GM23338 (cell line): Measurements from ENCODE around the gene HCRTR2.

ENCODE experiments used
- CREB1 ChIP-seq: fragments of 250-450 bp; sonication (Bioruptor Pico); IDR thresholded peaks from 2 replicates; pipeline ENCODE4 v1.5.0; 2020; ENCODE audit warnings: low read depth, mild to moderate bottlenecking, moderate library complexity
- CTCF ChIP-seq, 2 experiments: fragments of 200-600 bp in 1 of 2; sonication (generic) in 1 of 2; conservative IDR thresholded peaks; 2 replicates each; pipeline versions ENCODE4 v1.5.1 to v1.6.1; 2016 to 2017; ENCODE audit warnings: antibody characterized with exemption in 2 of 2, low read depth in 2 of 2, mild to moderate bottlenecking in 2 of 2, moderate library complexity in 1 of 2
- ETS1 ChIP-seq: IDR thresholded peaks from 2 replicates; pipeline ENCODE4 v1.6.1; 2016; ENCODE audit warnings: antibody characterized with exemption
- EZH2 ChIP-seq: fragments of 200-600 bp; sonication (generic); IDR thresholded peaks from one replicate; pipeline ENCODE4 v1.8.0; 2017; ENCODE audit warnings: antibody characterized with exemption, mild to moderate bottlenecking, low read depth; ENCODE audit not compliant: unreplicated experiment
- EZH2phosphoT487 ChIP-seq: fragments of 200-600 bp; sonication (generic); IDR thresholded peaks from one replicate; pipeline ENCODE4 v1.8.1; 2018; ENCODE audit warnings: antibody characterized with exemption; ENCODE audit not compliant: unreplicated experiment
- JUNB ChIP-seq: IDR thresholded peaks from one replicate; pipeline ENCODE4 v1.6.1; 2016; ENCODE audit warnings: antibody characterized with exemption; ENCODE audit not compliant: unreplicated experiment
- POLR2AphosphoS5 ChIP-seq: IDR thresholded peaks from 2 replicates; pipeline ENCODE4 v1.6.1; 2016; ENCODE audit warnings: antibody characterized with exemption, low read depth
- REST ChIP-seq: IDR thresholded peaks from one replicate; pipeline ENCODE4 v1.6.1; 2018; ENCODE audit warnings: antibody characterized with exemption; ENCODE audit not compliant: unreplicated experiment
- STAT1 ChIP-seq: IDR thresholded peaks from one replicate; pipeline ENCODE4 v1.6.1; 2016; ENCODE audit warnings: antibody characterized with exemption; ENCODE audit not compliant: unreplicated experiment
- ZNF114 ChIP-seq: fragments of 250-450 bp; sonication (Bioruptor Pico); IDR thresholded peaks from 2 replicates; pipeline ENCODE4 v1.5.0; 2020; ENCODE audit warnings: mild to moderate bottlenecking, moderate library complexity
- ZNF331 ChIP-seq: fragments of 250-450 bp; sonication (Bioruptor Pico); IDR thresholded peaks from 2 replicates; pipeline ENCODE4 v1.5.0; 2020; ENCODE audit warnings: low read depth, mild to moderate bottlenecking, moderate library complexity
- ZNF462 ChIP-seq: fragments of 250-450 bp; sonication (Bioruptor Pico); IDR thresholded peaks from 2 replicates; pipeline ENCODE4 v1.5.0; 2020; ENCODE audit warnings: mild to moderate bottlenecking, moderate library complexity

- no peak for TF ChIP-seq CTCF (conservative IDR thresholded peaks at IDR 0.05; ENCODE audit: low read depth in 2 of 2)
- no peak for TF ChIP-seq POLR2AphosphoS5
- no peak for TF ChIP-seq EZH2phosphoT487
- TF ChIP-seq EZH2: no peak
- no peak for TF ChIP-seq JUNB
- no peak for TF ChIP-seq ETS1
- no peak for TF ChIP-seq ZNF462 (CRISPR knock-in tag)
- no peak for TF ChIP-seq ZNF114
- TF ChIP-seq STAT1: no peak
- TF ChIP-seq CREB1 (CRISPR knock-in tag): no peak
- TF ChIP-seq REST: no peak
- no peak for TF ChIP-seq ZNF331 (CRISPR knock-in tag)
Measured at GRCh38 chr6:55282115-55282514, 107.8 kb downstream of the HCRTR2 start.
